ENCODE data around the gene OSGIN1.
"Not testable (repeated sequence)": the region's sequence is repeated elsewhere in the genome, so short reads cannot be mapped to it uniquely, and the experiment has no call there.

The OSGIN1 gene

DNA sequence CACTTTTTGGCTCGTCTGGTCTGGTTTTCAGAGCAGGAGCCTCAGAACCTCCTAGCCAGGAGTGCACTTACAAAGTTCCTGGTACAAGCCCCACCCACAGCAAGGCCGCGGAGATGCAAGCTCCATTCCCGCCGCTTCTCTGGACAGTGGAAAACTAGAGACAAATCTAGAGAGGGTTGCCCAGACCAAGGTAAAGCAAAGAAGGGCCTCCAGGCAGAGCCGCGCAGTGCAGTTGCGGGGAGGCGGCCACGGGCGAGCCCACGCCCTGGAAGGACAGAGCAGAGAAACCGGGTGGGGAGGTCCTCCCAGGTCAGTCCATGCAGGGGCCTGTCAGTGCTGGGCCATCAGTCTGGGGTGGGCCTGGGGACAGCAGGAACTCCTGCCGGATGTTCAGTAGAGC, 11.0 kb upstream of the OSGIN1 start:
- DNase-seq, result no peak

- DNase-seq, result no peak
These were observed 10.1 kb upstream of the OSGIN1 start for GRCh38 chr16:83942815-83943515.

DNA sequence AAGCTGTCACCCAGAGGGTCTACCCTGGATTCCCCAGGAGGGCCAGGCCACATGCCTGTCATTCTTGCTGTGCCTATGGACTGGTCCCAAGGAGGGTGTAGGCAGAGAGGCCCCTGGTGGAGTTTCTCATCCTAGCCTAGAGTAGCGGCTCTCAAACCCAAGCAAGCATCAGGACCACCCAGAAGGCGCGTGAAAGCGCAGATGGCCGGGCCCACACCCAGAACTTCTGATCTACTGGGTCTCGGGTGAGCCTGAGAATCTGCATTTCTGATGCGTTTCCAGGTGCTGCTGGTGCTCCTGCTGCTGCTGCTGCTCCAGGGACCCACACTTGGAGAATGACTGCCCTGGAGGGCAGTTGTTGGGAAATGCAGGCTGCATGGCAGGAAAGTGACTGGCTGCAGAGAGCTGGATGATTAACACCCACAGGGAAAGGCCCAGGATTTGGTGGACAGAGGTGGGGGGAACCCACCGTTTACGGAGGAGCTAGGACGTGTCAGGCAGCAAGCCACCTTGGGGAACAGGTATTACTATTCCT, 9.5 kb upstream of the OSGIN1 start:
- no peak for DNase-seq

GRCh38 chr16:83945587-83945986, 7.5 kb upstream of the OSGIN1 start:
- DNase-seq, result no peak

- no peak for DNase-seq
These were observed 6.8 kb upstream of the OSGIN1 start for GRCh38 chr16:83946154-83946780.

GRCh38 chr16:83946781-83947566, 6.1 kb upstream of the OSGIN1 start:
- no peak for DNase-seq

DNA sequence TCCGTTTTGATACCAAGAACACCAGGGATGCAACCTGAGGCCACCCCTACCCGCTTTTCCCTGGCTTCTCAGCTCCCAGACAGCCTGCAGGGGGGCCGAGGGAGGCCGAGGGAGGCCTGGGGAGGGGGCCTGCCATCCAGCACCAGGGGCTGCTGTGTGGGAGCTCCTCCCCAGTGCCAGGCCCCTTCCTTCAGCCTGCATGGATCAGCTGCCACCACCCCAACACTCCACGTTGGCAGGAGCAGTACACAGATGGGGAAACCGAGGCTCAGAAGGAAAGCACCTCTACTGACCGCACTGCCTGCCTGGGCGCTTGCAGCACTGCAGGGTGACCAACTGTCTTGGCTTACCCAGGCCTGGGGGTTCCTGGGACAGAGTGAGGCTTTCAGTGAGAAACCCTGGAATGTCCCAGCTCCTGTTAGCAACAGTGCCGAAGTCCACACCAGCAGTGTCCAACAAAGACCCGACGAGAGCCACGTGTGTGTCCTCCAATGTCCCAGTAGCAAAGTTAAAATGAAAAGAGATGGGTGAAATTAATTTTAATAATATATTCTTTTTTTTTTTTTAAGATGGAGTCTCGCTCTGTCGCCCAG, 5.3 kb upstream of the OSGIN1 start:
- no peak for DNase-seq

- no peak for DNase-seq
These were observed 3.9 kb upstream of the OSGIN1 start for GRCh38 chr16:83948914-83949723.

- DNase-seq, result no peak
These were observed 3.4 kb upstream of the OSGIN1 start for GRCh38 chr16:83949724-83950001.

DNA sequence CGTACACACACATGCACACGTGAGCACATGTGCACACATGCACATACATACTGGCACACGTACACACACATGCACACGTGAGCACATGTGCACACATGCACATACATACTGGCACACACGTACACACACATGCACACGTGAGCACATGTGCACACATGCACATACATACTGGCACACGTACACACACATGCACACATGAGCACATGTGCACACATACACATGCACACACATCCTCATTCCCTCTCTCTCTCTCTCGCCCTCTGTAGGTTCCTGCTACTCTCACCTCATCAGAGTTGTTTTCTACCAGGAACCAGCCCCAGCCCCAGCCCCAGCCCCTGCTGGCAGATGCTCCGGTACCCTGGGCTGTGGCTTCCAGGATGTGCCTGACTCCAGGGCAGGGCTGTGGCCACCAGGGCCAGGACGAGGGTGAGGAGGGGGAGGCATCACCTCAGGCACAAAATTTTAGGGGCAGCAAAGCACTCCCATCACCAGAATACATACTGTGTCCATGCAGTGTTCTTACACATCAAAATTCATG, 2.1 kb upstream of the OSGIN1 start:
- not testable (repeated sequence) for DNase-seq

DNA sequence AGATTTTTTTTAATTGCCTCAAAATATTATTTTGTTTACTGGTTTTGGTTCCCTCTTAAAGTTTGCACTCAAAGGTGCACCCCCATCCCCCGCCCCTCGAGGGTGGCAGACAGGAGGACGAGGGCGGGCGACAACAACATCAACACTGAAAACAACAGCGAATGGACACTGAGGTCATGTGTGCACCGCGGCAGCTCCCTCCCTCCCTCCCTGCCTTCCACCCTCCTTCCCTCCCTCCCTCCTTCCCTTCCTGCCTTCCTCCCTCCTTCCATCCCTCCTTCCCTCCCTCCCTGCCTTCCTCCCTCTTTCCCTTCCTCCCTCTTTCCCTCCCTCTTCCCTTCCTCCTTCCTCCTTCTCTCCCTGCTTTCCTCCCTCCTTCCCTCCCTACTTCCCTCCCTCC, 1.5 kb upstream of the OSGIN1 start:
- DNase-seq, result no peak

DNA sequence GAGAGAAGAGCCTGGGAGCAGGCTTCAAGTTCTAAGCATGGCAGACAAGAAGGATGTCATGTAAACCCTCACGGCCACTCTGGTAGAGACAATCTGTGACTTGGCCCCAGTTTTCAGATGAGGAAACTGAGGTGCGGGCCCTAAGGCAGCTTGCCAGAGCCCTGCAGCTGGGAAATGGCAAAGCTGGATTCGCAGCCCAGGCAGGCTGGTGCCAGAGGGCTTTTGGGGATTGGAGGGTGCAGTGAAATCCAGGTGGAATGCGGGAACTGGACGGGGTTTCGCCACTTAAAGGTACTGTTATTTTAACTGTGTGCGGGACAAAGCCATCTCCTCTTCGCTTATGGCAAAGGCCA, 477 bp upstream of the OSGIN1 start:
- DNase-seq, result no peak

DNA sequence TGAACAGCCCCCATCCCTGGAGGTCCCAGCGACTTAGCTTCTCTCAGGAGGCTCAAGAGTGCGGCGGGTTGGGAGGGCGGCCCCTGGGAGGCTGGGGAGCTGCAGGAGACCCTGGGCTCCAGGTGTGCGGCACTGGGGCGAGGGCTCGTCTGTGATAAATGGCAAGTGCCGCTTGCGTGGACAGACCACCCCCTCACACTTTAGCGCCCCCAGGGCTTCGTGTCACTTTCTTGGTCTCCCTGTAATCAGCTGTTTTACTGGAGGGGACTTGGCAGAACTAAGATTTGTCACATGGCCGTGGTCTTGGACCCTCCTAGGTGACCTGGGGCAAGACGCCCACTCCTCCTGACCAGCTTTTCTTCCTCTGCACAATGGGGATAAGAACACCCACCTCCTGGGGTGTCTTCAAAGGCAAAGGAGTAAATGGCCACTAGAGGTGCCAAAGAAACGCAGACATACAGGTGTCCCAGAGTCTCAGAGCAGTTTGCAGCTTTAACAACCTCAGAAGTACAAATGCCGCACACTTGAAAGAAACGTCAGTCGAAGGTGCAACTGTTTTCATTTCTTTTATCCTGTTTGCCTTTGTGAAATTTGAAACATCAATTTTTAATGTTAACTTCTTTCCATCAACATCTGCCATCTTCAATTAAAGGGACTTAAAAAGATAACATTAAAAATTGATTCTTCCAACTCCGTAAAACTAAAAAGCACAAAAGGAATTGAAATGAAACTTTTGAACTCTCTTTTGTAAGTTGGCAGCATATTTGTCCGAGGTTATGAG, 946 bp downstream of the OSGIN1 start:
- no peak for DNase-seq

DNA sequence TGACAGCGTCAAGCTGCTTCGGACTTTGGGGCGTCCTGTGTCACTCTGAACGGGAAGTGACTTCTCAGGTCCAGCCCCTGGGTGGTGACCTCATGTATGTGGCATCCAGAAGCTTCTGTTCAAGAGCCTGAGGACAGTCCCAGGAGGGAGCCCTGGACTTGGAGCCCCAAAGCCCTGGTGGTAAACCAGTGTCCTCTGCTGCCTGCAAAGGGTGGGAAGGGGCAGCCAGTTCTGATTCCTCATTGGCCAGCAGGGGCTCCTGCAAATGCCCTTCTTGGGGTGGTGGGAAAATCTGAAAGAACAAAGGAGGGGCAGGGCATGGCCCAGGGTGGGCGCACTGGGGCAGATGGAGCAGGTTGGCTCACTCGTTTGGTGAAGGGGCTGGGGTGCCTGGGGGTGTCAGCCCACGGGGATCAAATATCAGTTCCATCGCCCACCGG, 1.6 kb downstream of the OSGIN1 start:
- no peak for DNase-seq

DNA sequence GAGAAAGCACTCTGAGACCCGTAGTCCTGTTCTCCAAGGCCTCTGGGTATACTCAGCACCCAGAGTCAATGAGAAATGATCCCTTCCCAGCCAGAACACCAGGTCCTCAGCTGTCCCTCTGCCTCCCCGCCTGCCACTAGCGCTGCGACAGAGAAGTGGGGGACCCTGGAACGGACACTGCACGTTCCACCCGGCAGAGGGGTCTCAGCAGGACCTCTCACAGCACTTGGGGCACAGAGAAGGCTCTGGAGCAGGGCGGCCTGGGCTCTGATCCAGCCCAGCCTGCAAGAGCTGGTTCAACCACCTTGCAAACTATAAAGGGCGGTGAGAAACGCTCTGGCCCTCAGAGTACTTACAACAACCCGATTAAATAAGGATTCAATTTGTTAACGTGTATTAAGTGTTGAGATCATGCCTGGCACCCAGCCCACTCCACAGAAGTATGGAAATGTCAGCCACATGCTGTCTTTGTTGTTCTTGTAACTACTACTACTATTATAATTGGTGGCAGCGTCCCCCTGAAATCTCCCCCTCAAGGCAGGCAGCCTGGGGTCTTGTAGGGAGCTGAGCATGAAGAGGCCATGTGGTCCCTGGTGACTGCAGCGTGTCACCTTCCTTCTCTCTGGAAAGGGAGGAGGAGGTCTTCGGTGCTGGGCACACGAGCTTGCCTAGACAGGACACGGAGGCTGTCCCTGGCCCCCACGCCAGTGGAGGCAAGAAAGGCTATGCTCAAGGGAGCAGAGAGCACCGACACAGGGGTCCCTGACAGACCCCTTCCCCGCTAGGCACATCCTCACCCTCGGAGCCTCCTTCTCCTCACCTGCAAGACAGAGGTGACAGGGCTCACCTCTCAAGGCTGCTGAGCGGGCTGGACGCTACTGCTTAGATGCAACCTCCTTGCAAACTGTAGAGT, 2.4 kb downstream of the OSGIN1 start:
- no peak for DNase-seq

DNA sequence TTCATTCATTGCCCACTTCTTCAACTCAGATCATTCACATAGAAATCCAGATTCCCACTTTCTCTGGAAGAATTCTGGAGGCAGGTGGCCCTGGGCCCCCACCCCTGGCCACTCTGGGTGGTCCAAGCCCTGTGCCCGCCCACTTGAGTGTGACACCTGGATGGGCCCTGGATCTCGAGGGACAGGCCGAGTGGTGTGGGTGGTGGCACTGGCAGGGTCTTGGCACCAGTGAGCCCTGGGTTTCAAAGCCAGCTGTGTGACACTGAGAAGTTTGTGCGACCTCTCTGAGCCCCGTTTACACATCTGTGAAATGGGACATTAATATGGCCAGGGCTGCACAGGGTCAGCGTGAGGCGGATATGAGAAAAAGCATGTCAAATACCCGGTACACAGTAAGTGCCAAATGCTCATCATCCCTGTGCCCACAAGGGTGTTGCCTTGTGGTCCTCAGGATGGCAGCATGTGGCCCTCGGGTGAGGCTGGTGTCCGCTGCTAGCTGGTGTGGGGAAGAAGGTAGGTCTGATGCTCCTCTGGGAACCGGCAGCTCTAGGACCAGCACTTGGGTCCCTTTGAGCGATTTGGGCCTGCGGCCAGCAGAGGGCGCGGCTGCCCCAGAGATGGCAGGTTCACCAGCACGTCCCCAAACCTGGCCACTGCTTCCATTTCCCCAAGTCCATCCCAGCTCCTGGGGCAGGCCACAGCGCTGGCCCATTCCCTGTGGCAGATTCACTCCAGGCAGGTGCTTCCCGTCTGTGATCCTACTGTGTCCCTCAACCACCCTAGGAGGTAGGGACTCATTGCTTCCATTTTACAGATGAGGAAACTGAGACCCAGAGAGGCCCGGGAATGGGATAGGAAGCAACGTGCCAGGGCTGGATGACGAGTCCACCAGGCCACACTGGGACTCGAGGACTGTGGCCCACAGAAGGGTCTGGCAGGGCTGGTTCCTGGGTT, 3.6 kb downstream of the OSGIN1 start:
- peak in 1 of 2 experiments; percentile 9 for DNase-seq

- DNase-seq, result no peak
These were observed 4.3 kb downstream of the OSGIN1 start for GRCh38 chr16:83957296-83957855.

- DNase-seq, result no peak
These were observed 5.3 kb downstream of the OSGIN1 start for GRCh38 chr16:83958137-83958845.
